ENCODE results near the gene VSTM2L.

DNA sequence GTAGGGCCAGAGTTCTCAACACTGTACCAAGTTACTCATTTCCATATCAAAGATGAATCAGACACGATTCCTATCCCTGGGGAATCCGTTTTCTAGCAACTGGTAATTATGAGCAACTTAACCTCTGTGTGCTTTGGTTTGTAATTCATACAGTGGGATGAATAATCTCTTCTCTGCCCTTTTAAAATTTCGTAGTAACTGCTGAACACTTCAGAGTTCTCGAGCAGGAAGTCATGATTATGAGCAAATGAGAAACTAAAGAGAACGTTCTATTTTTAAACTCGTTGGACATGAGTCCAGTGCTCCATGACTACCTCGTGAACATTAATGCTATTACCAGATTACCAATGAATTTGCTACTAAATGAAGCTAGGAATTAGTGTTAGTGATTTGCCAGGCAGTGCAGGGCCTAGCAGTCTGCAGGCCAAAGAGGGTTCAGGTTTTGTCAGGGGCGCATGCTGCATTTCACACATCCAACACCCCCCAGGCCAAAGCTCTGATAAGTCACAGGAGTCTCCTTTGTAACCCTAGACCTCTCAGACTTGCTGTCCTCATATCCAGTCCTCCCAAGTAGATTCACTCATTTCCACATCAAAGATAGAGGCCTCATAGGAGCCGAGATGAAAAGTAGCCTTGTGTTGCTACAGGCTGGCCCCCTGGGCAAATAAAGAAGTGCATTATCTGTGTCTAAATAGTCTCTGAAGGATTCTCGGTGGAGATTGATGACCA lies 45.8 kb upstream of the VSTM2L start:
- TF ChIP-seq POLR2AphosphoS5 (IDR thresholded peaks at IDR 0.05) (no peak), POLR2A (IDR thresholded peaks at IDR 0.05; ENCODE audit: low read depth) (no peak), EP300 (IDR thresholded peaks at IDR 0.05) (no peak)
- TF ChIP-seq, protein P1, sequence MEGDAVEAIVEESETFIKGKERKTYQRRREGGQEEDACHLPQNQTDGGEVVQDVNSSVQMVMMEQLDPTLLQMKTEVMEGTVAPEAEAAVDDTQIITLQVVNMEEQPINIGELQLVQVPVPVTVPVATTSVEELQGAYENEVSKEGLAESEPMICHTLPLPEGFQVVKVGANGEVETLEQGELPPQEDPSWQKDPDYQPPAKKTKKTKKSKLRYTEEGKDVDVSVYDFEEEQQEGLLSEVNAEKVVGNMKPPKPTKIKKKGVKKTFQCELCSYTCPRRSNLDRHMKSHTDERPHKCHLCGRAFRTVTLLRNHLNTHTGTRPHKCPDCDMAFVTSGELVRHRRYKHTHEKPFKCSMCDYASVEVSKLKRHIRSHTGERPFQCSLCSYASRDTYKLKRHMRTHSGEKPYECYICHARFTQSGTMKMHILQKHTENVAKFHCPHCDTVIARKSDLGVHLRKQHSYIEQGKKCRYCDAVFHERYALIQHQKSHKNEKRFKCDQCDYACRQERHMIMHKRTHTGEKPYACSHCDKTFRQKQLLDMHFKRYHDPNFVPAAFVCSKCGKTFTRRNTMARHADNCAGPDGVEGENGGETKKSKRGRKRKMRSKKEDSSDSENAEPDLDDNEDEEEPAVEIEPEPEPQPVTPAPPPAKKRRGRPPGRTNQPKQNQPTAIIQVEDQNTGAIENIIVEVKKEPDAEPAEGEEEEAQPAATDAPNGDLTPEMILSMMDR (IDR thresholded peaks at IDR 0.05), result no peak
